Measurements from ENCODE around the gene GTF2I.

- TF ChIP-seq CTCF (IDR thresholded peaks at IDR 0.05) (no peak), MAX (IDR thresholded peaks at IDR 0.05) (no peak), SREBF2 (IDR thresholded peaks at IDR 0.05) (no peak), SMC3 (IDR thresholded peaks at IDR 0.05) (no peak), REST (IDR thresholded peaks at IDR 0.05) (no peak), MYC (IDR thresholded peaks at IDR 0.05; ENCODE audit: borderline replicate concordance, low read length) (no peak), PBX3 (IDR thresholded peaks at IDR 0.05) (no peak), MAFK (IDR thresholded peaks at IDR 0.05; ENCODE audit: partially characterized antibody) (no peak)
Observed at GRCh38 chr7:74637745-74638144, 19.8 kb upstream of the GTF2I start.

All from A549 (cell line).